ENCODE results near the gene CKAP5.

Gene CKAP5

GRCh38 chr11:46849631-46850030 is 3.6 kb upstream of the CKAP5 start:
- CTCF ChIA-PET = interaction anchor here (1.3 kb wide), 1 partner anchor 8 kb away, joined by 3 read pairs; no protein-coding TSS in a partner anchor
- DNase-seq (ENCODE audit: low read depth, low spot score) = no peak
- POLR2A ChIA-PET = no interaction called here
- TF ChIP-seq, protein P1, sequence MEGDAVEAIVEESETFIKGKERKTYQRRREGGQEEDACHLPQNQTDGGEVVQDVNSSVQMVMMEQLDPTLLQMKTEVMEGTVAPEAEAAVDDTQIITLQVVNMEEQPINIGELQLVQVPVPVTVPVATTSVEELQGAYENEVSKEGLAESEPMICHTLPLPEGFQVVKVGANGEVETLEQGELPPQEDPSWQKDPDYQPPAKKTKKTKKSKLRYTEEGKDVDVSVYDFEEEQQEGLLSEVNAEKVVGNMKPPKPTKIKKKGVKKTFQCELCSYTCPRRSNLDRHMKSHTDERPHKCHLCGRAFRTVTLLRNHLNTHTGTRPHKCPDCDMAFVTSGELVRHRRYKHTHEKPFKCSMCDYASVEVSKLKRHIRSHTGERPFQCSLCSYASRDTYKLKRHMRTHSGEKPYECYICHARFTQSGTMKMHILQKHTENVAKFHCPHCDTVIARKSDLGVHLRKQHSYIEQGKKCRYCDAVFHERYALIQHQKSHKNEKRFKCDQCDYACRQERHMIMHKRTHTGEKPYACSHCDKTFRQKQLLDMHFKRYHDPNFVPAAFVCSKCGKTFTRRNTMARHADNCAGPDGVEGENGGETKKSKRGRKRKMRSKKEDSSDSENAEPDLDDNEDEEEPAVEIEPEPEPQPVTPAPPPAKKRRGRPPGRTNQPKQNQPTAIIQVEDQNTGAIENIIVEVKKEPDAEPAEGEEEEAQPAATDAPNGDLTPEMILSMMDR (IDR thresholded peaks at IDR 0.05; ENCODE audit: insufficient read depth, low read length, missing control alignments) = no peak
- no peak overlapping the region for H3K4me3 ChIP-seq (ENCODE audit: low read depth, low read length)

- peak overlapping the region; percentile 93 for H3K4me3 ChIP-seq (ENCODE audit: low read depth, low read length)
- TF ChIP-seq, protein P1 (IDR thresholded peaks at IDR 0.05; ENCODE audit: insufficient read depth, low read length, missing control alignments) = no peak
- ChIA-PET POLR2A (interaction anchor here (1.0 to 1.2 kb wide), 2 partner anchors 15 to 20 kb away, joined by 3 to 5 read pairs; no protein-coding TSS in a partner anchor), CTCF (interaction anchor here (0.9 to 1.7 kb wide), 3 partner anchors 9 to 19 kb away, joined by 3 to 4 read pairs (median 3); no protein-coding TSS in a partner anchor)
- DNase-seq (ENCODE audit: low read depth, low spot score) = no peak
These were observed 390 bp upstream of the CKAP5 start for GRCh38 chr11:46846510-46846830.

GRCh38 chr11:46845440-46845739 is 690 bp downstream of the CKAP5 start:
- ChIA-PET POLR2A (no interaction called here), CTCF (interaction anchor here (0.9 kb wide), 1 partner anchor 9 kb away, joined by 3 read pairs; no protein-coding TSS in a partner anchor)
- peak overlapping the region; percentile 93 for H3K4me3 ChIP-seq (ENCODE audit: low read depth, low read length)
- no peak for DNase-seq (ENCODE audit: low read depth, low spot score)
- TF ChIP-seq, protein P1 (IDR thresholded peaks at IDR 0.05; ENCODE audit: insufficient read depth, low read length, missing control alignments) = no peak

- DNase-seq (ENCODE audit: low read depth, low spot score) = no peak
- no peak overlapping the region for H3K4me3 ChIP-seq (ENCODE audit: low read depth, low read length)
- ChIA-PET POLR2A (no interaction called here), CTCF (no interaction called here)
- TF ChIP-seq, protein P1 (IDR thresholded peaks at IDR 0.05; ENCODE audit: insufficient read depth, low read length, missing control alignments) = no peak
These were observed 6.0 kb downstream of the CKAP5 start for GRCh38 chr11:46840116-46840515.

DNA sequence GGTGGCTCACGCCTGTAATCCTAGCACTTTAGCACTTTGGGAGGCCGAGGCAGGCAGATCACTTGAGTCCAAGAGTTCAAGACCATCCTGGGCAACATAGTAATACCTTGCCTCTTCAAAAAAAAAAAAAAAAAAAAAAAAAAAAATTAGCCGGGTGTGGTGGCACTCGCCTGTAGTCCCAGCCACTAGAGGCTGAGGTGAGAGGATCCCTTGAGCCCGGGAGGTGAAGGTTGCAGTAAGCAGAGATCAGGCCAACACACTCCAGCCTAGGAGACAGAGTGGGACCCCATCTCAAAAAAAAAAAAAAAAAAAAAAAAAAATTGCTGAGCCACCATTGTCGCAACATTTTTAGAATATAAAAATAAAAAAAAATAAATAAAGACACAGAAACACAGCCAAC is 7.6 kb downstream of the CKAP5 start:
- CTCF ChIA-PET = interaction anchor here (2.4 kb wide), 1 partner anchor 12 kb away, joined by 8 read pairs; no protein-coding TSS in a partner anchor
- DNase-seq (ENCODE audit: low read depth, low spot score) = no peak
- POLR2A ChIA-PET = interaction anchor here (0.6 kb wide), 2 partner anchors 80 to 110 kb away, joined by 3 read pairs; no protein-coding TSS in a partner anchor
- TF ChIP-seq, protein P1 (IDR thresholded peaks at IDR 0.05; ENCODE audit: insufficient read depth, low read length, missing control alignments) = no peak
- H3K4me3 ChIP-seq (ENCODE audit: low read depth, low read length) = no peak overlapping the region

GRCh38 chr11:46837860-46838259 is 8.2 kb downstream of the CKAP5 start:
- POLR2A ChIA-PET = no interaction called here

More at GRCh38 chr11:46837860-46838259, 8.2 kb downstream of the CKAP5 start:
- TF ChIP-seq, protein P1 (IDR thresholded peaks at IDR 0.05; ENCODE audit: insufficient read depth, low read length, missing control alignments) = no peak
- H3K4me3 ChIP-seq (ENCODE audit: low read depth, low read length) = no peak overlapping the region
- no peak for DNase-seq (ENCODE audit: low read depth, low spot score)
- CTCF ChIA-PET = interaction anchor here (2.4 kb wide), 1 partner anchor 11 kb away, joined by 8 read pairs; no protein-coding TSS in a partner anchor
